Panc1 (cell line): ENCODE measurements around the gene PPM1D. TPM values are rescaled to one million over a fixed set of nuclear protein-coding genes. Genes with fewer than 3 reads are reported as not detected.

Source experiments
- ATAC-seq: fragments of 200-7000 bp; cut with Tn5 transposase; 2 replicates; pipeline ENCODE4 v1.9.1; 2020; ENCODE audit warnings: mild to moderate bottlenecking, moderate library complexity
- BruUV-seq: library from RNA; stranded (reverse); fragments of 400-500 nt; replicated peaks from 2 replicates; lab custom pipeline; 2021; lab: Mats Ljungman, UMichigan
- CTCF ChIA-PET: fragments of 300-600 bp; sonication (Branson Sonifier 250); formaldehyde crosslinking; loops from one replicate; lab custom pipeline; 2022; ENCODE audit warnings: antibody characterized with exemption; lab: Charles Lee
- POLR2A ChIA-PET: fragments of 300-600 bp; sonication (Branson Sonifier 250); formaldehyde crosslinking; loops from one replicate; lab custom pipeline; 2022; ENCODE audit warnings: antibody characterized with exemption; lab: Charles Lee
- DNase-seq: peaks from one replicate; pipeline ENCODE4 v3.0.0-alpha.2; 2010; ENCODE audit warnings: low read depth, low spot score
- H3K27ac ChIP-seq: 2 replicates; pipeline ENCODE4 v1.5.1; 2011; ENCODE audit warnings: mild to moderate bottlenecking, low read length, inconsistent platforms
- H3K27me3 ChIP-seq: fragments of 200-500 bp; sonication (Bioruptor generic); 2 replicates; pipeline ENCODE4 v1.6.0; 2014; ENCODE audit warnings: low read length, inconsistent platforms; ENCODE audit not compliant: control insufficient read depth, insufficient read depth
- H3K36me3 ChIP-seq: fragments of 200-500 bp; sonication (Bioruptor generic); 2 replicates; pipeline ENCODE4 v1.5.1; 2014; ENCODE audit warnings: inconsistent platforms, mild to moderate bottlenecking, low read length, moderate library complexity; ENCODE audit not compliant: control insufficient read depth, insufficient read depth
- H3K4me1 ChIP-seq: 2 replicates; pipeline ENCODE4 v1.5.1; 2011; ENCODE audit warnings: inconsistent platforms, mild to moderate bottlenecking, low read length, moderate library complexity; ENCODE audit not compliant: control insufficient read depth, insufficient read depth
- H3K4me3 ChIP-seq, 2 experiments: 2 replicates each; pipeline ENCODE4 v1.5.1; 2011 to 2012; ENCODE audit warnings: low read depth in 2 of 2, low read length in 2 of 2, mild to moderate bottlenecking in 2 of 2, inconsistent platforms in 1 of 2, moderate library complexity in 1 of 2
- H3K9me3 ChIP-seq: fragments of 200-500 bp; sonication (Bioruptor generic); 2 replicates; pipeline ENCODE4 v1.5.1; 2014; ENCODE audit warnings: low read depth, mild to moderate bottlenecking, inconsistent platforms, low read length, moderate library complexity; ENCODE audit not compliant: control insufficient read depth, insufficient read depth
- POLR2AphosphoS5 ChIP-seq: IDR thresholded peaks from 2 replicates; pipeline ENCODE4 v1.6.1; 2012; ENCODE audit warnings: mild to moderate bottlenecking, low read depth, low read length, moderate library complexity
- REST ChIP-seq, 2 experiments: IDR thresholded peaks; 2 replicates each; pipeline ENCODE4 v1.6.1; 2011 to 2012; ENCODE audit warnings: low read depth in 2 of 2, control low read depth in 1 of 2, low read length in 1 of 2, mild to moderate bottlenecking in 1 of 2, moderate library complexity in 1 of 2; ENCODE audit not compliant: insufficient read depth in 1 of 2
- SIN3A ChIP-seq: IDR thresholded peaks from 2 replicates; pipeline ENCODE4 v1.6.1; 2012; ENCODE audit warnings: low read depth, mild to moderate bottlenecking, low read length, moderate library complexity, borderline replicate concordance; ENCODE audit not compliant: insufficient read depth
- TCF7L2 ChIP-seq: IDR thresholded peaks from 2 replicates; pipeline ENCODE4 v1.6.1; 2011; ENCODE audit warnings: mild to moderate bottlenecking, low read depth, low read length, inconsistent platforms
- in situ Hi-C: cut with HindIII; loops from 2 replicates; pipeline ENCODE4 v1.10.0; 2016; ENCODE audit warnings: low sequenced_read_pairs, low pct_unique_long_range_greater_than_20kb
- intact Hi-C: fragments of 100-400 bp; cut with micrococcal nuclease; formaldehyde crosslinking; loops from one replicate; pipeline ENCODE4 v1.10.0; 2022; ENCODE audit not compliant: unreplicated experiment
- total RNA-seq: library from RNA; stranded (reverse); gene quantifications from one replicate; pipeline ENCODE4 v1.2.1, GENCODE V29; 2021; ENCODE audit not compliant: unreplicated experiment
- TF ChIP-seq, protein P1 (sequence below): fragments of 450-650 bp; IDR thresholded peaks from 2 replicates; pipeline ENCODE4 v1.5.1; 2017; ENCODE audit warnings: mild to moderate bottlenecking

The PPM1D gene
- total RNA-seq, 1 experiment from 2014 or later, result 7.4 TPM

- CTCF ChIA-PET, result no interaction called here
- TF ChIP-seq SIN3A (no peak), POLR2AphosphoS5 (no peak), REST (IDR thresholded peaks at IDR 0.05; ENCODE audit: insufficient read depth in 1 of 2, low read depth in 2 of 2, low read length in 1 of 2) (no peak), TCF7L2 (no peak)
- TF ChIP-seq, protein P1, sequence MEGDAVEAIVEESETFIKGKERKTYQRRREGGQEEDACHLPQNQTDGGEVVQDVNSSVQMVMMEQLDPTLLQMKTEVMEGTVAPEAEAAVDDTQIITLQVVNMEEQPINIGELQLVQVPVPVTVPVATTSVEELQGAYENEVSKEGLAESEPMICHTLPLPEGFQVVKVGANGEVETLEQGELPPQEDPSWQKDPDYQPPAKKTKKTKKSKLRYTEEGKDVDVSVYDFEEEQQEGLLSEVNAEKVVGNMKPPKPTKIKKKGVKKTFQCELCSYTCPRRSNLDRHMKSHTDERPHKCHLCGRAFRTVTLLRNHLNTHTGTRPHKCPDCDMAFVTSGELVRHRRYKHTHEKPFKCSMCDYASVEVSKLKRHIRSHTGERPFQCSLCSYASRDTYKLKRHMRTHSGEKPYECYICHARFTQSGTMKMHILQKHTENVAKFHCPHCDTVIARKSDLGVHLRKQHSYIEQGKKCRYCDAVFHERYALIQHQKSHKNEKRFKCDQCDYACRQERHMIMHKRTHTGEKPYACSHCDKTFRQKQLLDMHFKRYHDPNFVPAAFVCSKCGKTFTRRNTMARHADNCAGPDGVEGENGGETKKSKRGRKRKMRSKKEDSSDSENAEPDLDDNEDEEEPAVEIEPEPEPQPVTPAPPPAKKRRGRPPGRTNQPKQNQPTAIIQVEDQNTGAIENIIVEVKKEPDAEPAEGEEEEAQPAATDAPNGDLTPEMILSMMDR, result no peak
- no peak for ATAC-seq
Observed at GRCh38 chr17:60664022-60664421, 64.0 kb downstream of the PPM1D start.

DNA sequence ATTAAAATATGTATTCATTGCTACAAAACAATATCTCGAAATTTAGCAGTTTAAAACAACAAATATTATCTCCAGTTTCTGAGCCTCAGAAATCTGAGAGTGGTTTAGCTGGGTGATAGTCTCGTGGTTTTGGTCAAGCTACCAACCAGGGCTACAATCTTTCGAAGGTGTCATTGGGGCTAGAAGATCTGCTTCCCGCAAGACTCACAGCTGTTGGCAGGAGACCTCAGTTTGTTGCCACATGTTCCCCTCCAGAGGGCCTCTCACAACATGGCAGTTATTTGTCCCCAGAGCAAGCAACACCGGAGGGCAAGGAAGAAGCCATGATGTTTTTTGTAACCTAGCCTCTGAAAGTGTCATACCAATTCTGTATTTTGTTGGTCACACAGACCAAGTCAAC is 65.6 kb downstream of the PPM1D start:
- intact Hi-C loops, result no loop called here

More at GRCh38 chr17:60664022-60664421, 64.0 kb downstream of the PPM1D start:
- intact Hi-C loops, result no loop called here
- no peaks in the 10 kb centered on the region for H3K36me3 ChIP-seq
- no peak overlapping the region for H3K4me3 ChIP-seq
- DNase-seq, result no peak
- no peaks in the 10 kb centered on the region for H3K9me3 ChIP-seq
- no peak overlapping the region for H3K27ac ChIP-seq
- H3K27me3 ChIP-seq, result no peaks in the 10 kb centered on the region
- in situ Hi-C loops, result no loop called here
- BruUV-seq, result no TSS peak
- H3K4me1 ChIP-seq, result no peaks in the 10 kb centered on the region
- POLR2A ChIA-PET, result no interaction called here

More for the DNA sequence above, 65.6 kb downstream of the PPM1D start:
- Histone ChIP-seq H3K4me3 (no peak overlapping the region), H3K9me3 (no peaks in the 10 kb centered on the region), H3K36me3 (no peaks in the 10 kb centered on the region), H3K27ac (no peak overlapping the region), H3K27me3 (no peaks in the 10 kb centered on the region), H3K4me1 (no peaks in the 10 kb centered on the region)
- in situ Hi-C loops, result no loop called here
- POLR2A ChIA-PET, result no interaction called here
- DNase-seq (no peak), ATAC-seq (no peak)
- no peak for TF ChIP-seq POLR2AphosphoS5
- TF ChIP-seq SIN3A, result no peak
- TF ChIP-seq REST (IDR thresholded peaks at IDR 0.05; ENCODE audit: insufficient read depth in 1 of 2, low read depth in 2 of 2, low read length in 1 of 2), result no peak
- TF ChIP-seq, protein P1, result no peak
- TF ChIP-seq TCF7L2, result no peak
- CTCF ChIA-PET, result no interaction called here
- no TSS peak for BruUV-seq
